Transverse colon (tissue), 4 donors: ENCODE data around the gene MRRF.

Source experiments
- POLR2A ChIP-seq: fragments of 450-650 bp; IDR thresholded peaks from one replicate; pipeline ENCODE4 v1.6.1; 2016; ENCODE audit warnings: antibody characterized with exemption, mild to moderate bottlenecking, moderate library complexity
- POLR2AphosphoS5 ChIP-seq, 3 donors: sonication (generic); formaldehyde crosslinking; IDR thresholded peaks; one replicate each; pipeline ENCODE4 v1.6.1; 2016; ENCODE audit warnings: antibody characterized with exemption in 3 of 3
- TF ChIP-seq, protein P1 (sequence below), 5 experiments: fragments of 200-600 bp in 3 of 5; fragments of 450-650 bp in 2 of 5; sonication (generic) in 3 of 5; IDR thresholded peaks; 1 replicate in 2 of 5; 2 replicates in 3 of 5; pipeline ENCODE4 v1.5.1; 2016 to 2017; ENCODE audit warnings: antibody characterized with exemption in 5 of 5, inconsistent platforms in 3 of 5, mild to moderate bottlenecking in 2 of 5, moderate library complexity in 1 of 5

DNA sequence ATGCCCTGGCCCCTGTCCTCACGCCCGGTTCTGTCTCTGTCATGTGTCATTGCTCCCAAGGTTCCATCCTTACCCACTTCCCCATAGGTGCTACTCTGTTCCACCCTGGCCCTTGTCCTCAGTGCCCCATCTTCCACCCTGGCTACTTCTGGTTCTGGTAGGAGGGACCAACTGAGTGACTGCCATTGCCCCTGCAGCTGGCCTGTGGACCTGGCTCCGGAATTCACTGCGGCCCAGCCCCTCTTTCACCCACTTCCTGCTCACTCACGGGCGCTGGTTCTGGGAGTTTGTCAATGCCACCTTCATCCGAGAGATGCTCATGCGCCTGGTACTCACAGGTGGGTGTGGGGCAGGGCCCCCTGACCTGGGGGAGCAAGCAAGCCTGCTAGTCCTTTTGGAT lies 113.6 kb downstream of the MRRF start:
- TF ChIP-seq POLR2A (no peak), POLR2AphosphoS5 (IDR thresholded peaks at IDR 0.05) (no peak)
- TF ChIP-seq, protein P1, sequence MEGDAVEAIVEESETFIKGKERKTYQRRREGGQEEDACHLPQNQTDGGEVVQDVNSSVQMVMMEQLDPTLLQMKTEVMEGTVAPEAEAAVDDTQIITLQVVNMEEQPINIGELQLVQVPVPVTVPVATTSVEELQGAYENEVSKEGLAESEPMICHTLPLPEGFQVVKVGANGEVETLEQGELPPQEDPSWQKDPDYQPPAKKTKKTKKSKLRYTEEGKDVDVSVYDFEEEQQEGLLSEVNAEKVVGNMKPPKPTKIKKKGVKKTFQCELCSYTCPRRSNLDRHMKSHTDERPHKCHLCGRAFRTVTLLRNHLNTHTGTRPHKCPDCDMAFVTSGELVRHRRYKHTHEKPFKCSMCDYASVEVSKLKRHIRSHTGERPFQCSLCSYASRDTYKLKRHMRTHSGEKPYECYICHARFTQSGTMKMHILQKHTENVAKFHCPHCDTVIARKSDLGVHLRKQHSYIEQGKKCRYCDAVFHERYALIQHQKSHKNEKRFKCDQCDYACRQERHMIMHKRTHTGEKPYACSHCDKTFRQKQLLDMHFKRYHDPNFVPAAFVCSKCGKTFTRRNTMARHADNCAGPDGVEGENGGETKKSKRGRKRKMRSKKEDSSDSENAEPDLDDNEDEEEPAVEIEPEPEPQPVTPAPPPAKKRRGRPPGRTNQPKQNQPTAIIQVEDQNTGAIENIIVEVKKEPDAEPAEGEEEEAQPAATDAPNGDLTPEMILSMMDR (IDR thresholded peaks at IDR 0.05) = no peak
